ENCODE data around the gene ENGASE. TPM values are rescaled to one million over a fixed set of nuclear protein-coding genes. Genes with fewer than 3 reads are reported as not detected.

ENGASE gene
- total RNA-seq, 2 experiments from 2014 or later: 38.2 to 41.1 TPM

DNA sequence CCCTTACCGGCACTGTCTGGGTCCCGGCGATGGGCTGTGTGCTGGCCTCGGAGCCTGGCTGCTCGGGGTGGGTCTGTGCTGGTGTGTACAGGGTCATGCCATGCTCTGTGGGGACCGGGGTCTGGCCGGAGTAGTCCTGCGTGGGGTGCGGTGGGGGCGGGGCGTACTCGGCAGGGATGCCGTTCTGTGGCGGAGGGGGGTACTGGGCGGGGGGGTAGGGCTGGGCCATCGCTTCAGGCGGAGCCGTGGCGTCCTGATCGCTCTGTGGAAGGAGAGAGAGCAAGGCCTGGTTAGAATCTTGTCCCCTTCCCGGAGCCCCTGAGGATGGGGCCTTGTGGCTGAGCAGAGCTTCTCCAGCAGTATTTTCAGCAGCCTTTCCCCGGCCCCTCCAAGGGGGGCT lies 40.9 kb downstream of the ENGASE start:
- H3K27me3 Mint-ChIP-seq (ENCODE audit: low read depth): no peaks in the 10 kb centered on the region
- no peak overlapping the region for H3K27ac Mint-ChIP-seq
- CTCF ChIA-PET: no interaction called here
- no peak for DNase-seq
- no peaks in the 10 kb centered on the region for H3K9me3 Mint-ChIP-seq (ENCODE audit: insufficient read depth)
- H3K4me1 Mint-ChIP-seq (ENCODE audit: low read depth): no peaks in the 10 kb centered on the region
- no peaks in the 10 kb centered on the region for H3K36me3 Mint-ChIP-seq (ENCODE audit: low read depth)
- no peak overlapping the region for H3K4me3 Mint-ChIP-seq
- POLR2A ChIA-PET: no interaction called here
- no peak for ATAC-seq

DNA sequence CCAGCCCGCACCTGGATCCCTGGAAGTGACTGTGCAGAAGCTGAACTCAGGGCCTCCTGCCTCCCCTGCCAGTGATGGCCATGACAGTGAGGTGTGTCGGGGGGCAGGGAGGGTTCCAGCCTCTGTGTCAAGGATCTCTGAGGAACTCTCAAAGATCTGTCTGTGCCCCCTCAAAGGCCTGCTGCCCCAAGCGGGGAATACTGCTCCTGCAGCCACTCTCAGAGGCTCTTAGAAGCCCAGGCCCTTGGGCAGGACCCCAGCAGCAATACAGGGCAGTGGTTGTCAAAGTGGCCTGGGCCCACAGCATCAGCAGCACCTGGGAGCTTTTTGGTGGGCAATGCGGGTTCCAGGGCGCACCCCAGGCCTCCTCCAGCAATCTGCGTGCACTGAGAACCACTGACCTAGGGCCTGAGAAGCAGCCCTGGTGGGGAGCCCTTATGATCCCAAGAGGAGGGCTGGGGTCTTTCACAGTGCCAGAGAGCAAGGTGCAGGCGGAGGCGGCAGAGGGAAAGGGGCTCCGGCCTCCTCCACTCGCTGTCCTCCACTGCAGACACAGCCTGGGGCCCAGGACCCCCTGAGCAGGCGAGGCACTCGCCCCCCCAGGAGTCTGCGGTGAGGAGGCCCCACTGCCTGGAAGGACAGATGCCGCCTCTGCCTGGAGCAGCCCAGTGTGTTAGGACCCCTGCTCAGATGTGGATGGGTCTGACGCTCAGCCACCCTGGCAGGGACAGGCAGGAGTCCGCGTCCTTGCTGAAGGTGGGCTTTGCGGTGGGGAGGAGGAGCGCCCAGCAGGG lies 42.1 kb downstream of the ENGASE start:
- Mint-ChIP-seq H3K4me3 (no peak overlapping the region), H3K36me3 (ENCODE audit: low read depth) (no peaks in the 10 kb centered on the region), H3K9me3 (ENCODE audit: insufficient read depth) (no peaks in the 10 kb centered on the region), H3K4me1 (ENCODE audit: low read depth) (no peaks in the 10 kb centered on the region), H3K27me3 (ENCODE audit: low read depth) (no peaks in the 10 kb centered on the region), H3K27ac (no peak overlapping the region)
- no peak for DNase-seq
- ChIA-PET CTCF (no interaction called here), POLR2A (no interaction called here)
- no peak for ATAC-seq

DNA sequence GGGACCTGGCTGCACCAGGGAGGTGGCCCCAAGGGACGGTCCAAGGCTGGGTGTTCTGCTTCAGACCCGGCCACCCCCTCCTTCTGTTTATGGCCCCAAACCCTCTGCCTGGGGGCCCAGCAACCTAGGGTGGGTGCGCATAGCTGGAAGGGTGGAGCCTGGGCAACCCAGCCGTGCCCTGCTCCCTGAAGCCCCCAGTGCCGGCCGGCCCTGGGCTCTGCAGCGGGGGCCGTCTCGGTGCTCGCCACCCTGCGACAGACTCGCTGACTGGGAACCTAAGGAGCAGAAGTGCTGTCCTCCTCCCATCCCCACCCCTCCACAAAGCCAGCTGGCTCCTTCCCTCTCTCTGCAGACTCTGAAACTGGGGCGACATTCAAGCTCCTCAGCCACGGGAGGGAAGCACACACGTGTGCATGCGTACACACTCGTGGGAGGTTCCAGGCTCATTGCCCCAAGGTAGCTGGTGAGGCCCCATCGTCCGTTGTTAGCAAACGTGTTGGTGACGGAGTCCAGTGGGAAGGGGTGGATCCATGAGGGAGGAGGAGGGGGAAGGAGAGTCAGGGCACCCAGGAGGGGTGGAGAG lies 43.4 kb downstream of the ENGASE start:
- H3K27ac Mint-ChIP-seq: no peak overlapping the region
- no peaks in the 10 kb centered on the region for H3K4me1 Mint-ChIP-seq (ENCODE audit: low read depth)
- no peaks in the 10 kb centered on the region for H3K36me3 Mint-ChIP-seq (ENCODE audit: low read depth)
- H3K9me3 Mint-ChIP-seq (ENCODE audit: insufficient read depth): no peaks in the 10 kb centered on the region
- no peaks in the 10 kb centered on the region for H3K27me3 Mint-ChIP-seq (ENCODE audit: low read depth)
- CTCF ChIA-PET: no interaction called here
- DNase-seq (no peak), ATAC-seq (no peak)
- no peak overlapping the region for H3K4me3 Mint-ChIP-seq
- POLR2A ChIA-PET: no interaction called here

DNA sequence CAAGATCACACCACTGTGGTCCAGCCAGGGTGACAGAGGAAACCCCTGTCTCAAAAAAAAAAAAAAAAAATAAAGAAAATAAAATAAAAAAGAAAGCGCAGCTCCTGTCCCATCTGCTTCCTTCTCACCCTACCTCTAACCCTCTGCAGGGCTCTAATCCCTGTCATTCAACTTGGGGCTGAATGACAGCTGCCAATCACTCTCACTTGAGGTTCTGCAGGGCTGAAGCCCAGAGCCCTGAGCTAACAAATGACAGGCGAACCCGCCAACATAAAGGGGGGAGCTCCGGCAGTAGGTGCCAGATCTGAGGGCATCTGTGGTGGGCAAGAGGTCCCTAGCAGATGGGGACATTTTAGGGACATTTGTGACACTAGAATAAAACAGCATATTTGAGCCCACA lies 44.3 kb downstream of the ENGASE start:
- Mint-ChIP-seq H3K36me3 (ENCODE audit: low read depth) (no peaks in the 10 kb centered on the region), H3K4me1 (ENCODE audit: low read depth) (no peaks in the 10 kb centered on the region), H3K4me3 (no peak overlapping the region), H3K27me3 (ENCODE audit: low read depth) (no peaks in the 10 kb centered on the region), H3K27ac (no peak overlapping the region), H3K9me3 (ENCODE audit: insufficient read depth) (no peaks in the 10 kb centered on the region)
- CTCF ChIA-PET: no interaction called here
- ATAC-seq (no peak), DNase-seq (no peak)
- POLR2A ChIA-PET: no interaction called here

DNA sequence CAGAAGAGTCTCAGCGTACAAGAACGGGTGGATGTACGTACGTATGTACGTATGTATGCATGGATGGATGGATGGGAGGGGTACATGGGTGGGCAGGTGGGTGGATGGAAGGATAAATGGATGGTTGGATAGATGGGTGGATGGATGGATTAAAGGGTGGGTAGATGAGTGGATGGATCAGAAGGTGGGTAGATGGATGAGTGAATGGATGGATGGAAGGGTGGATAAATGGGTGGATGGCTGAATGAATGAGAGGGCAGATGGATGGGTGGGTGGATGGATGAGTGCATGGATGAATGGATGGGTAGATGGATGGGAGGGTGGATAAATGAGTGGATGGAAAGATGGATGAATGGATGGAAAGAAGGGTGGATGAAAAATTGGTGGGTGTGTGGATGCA lies 45.6 kb downstream of the ENGASE start:
- Mint-ChIP-seq H3K27me3 (ENCODE audit: low read depth) (no peaks in the 10 kb centered on the region), H3K4me3 (no peak overlapping the region), H3K27ac (no peak overlapping the region), H3K36me3 (ENCODE audit: low read depth) (no peaks in the 10 kb centered on the region), H3K4me1 (ENCODE audit: low read depth) (no peaks in the 10 kb centered on the region), H3K9me3 (ENCODE audit: insufficient read depth) (no peaks in the 10 kb centered on the region)
- no peak for DNase-seq
- ChIA-PET CTCF (no interaction called here), POLR2A (no interaction called here)
- ATAC-seq: no peak

DNA sequence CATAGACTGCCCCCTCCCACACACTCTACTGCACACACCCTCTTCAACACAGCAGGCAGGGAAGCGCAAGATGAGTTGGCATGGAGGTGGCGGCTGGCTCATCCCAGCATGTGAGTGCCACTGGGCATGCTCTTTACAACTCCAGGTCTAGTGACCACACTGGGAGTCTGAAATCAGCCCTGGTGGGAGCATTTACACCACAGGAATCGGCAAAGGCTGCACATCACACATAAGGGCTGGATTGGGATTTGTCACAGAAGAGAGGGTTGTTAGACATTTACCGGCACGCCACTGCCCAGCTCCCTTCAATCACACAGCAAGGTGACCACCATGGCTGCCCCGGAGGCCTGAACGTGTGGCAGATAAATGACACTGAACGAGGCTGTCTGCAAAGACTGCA lies 49.4 kb downstream of the ENGASE start:
- POLR2A ChIA-PET: no interaction called here
- H3K4me1 Mint-ChIP-seq (ENCODE audit: low read depth): no peaks in the 10 kb centered on the region
- DNase-seq (no peak), ATAC-seq (no peak)
- no peak overlapping the region for H3K27ac Mint-ChIP-seq
- H3K27me3 Mint-ChIP-seq (ENCODE audit: low read depth): no peaks in the 10 kb centered on the region
- no peaks in the 10 kb centered on the region for H3K9me3 Mint-ChIP-seq (ENCODE audit: insufficient read depth)
- CTCF ChIA-PET: no interaction called here
- no peaks in the 10 kb centered on the region for H3K36me3 Mint-ChIP-seq (ENCODE audit: low read depth)
- H3K4me3 Mint-ChIP-seq: no peak overlapping the region

DNA sequence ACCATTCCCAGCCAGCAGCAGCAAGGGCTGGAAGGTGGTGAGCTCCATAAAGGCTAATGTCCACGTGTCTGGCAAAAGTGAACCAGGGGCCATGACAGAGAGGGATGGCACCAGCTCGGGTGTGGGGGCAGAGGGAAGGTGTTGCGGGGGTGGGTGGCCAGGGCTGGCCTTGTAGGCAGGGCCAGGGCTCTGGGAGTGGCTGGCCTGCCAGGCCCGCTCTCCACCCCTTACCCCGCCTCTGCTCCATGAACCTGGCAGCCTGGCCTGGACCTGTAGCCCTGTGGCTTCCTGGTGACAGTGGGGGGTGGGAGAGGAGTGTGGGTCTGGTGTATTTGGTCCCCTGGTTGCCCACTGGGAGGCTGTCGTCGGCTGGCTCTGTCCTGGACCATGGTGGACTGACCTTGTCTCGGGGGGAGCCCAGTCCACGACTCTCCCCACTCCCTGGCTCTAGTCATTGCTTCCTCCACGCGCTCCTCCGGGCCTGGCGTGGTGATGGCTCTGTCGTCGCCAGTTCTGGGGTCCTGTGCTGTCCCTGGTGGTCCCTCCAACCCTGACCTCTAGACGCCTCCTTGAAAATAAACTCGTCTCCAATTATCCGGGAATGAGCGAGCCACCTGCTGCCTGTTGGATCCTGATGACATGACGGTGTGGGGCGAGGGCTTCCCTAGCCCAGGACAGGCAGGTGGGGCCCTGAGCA lies 50.0 kb downstream of the ENGASE start:
- CTCF ChIA-PET: no interaction called here
- no peaks in the 10 kb centered on the region for H3K27me3 Mint-ChIP-seq (ENCODE audit: low read depth)
- POLR2A ChIA-PET: no interaction called here
- no peaks in the 10 kb centered on the region for H3K4me1 Mint-ChIP-seq (ENCODE audit: low read depth)
- no peaks in the 10 kb centered on the region for H3K36me3 Mint-ChIP-seq (ENCODE audit: low read depth)
- no peak overlapping the region for H3K4me3 Mint-ChIP-seq
- H3K27ac Mint-ChIP-seq: no peak overlapping the region
- no peak for ATAC-seq
- no peak for DNase-seq
- H3K9me3 Mint-ChIP-seq (ENCODE audit: insufficient read depth): no peaks in the 10 kb centered on the region

DNA sequence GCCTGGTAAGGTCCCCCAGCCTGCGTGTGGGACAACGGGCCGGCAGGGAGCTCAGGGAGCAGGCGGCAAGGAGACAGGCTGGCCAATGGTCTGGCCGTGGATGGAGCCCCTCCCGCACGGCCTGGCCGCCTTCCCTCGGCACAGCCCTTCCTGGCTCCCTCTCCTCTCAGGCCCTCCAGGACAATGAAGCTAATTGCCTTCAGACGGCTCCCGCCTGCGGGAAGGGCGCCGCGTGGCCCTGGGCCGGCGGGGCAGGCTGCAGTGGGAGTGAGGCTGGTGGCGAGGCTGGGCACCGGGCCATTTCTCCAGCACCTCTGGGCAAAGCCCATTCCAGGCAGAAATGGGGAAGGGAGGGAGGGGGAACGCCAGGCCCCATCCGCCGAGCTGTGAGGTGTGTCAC lies 50.9 kb downstream of the ENGASE start:
- no peaks in the 10 kb centered on the region for H3K4me1 Mint-ChIP-seq (ENCODE audit: low read depth)
- DNase-seq: no peak
- no peak overlapping the region for H3K27ac Mint-ChIP-seq
- H3K27me3 Mint-ChIP-seq (ENCODE audit: low read depth): no peaks in the 10 kb centered on the region
- no peaks in the 10 kb centered on the region for H3K36me3 Mint-ChIP-seq (ENCODE audit: low read depth)
- no peaks in the 10 kb centered on the region for H3K9me3 Mint-ChIP-seq (ENCODE audit: insufficient read depth)
- CTCF ChIA-PET: no interaction called here
- no peak overlapping the region for H3K4me3 Mint-ChIP-seq
- POLR2A ChIA-PET: no interaction called here
- no peak for ATAC-seq

DNA sequence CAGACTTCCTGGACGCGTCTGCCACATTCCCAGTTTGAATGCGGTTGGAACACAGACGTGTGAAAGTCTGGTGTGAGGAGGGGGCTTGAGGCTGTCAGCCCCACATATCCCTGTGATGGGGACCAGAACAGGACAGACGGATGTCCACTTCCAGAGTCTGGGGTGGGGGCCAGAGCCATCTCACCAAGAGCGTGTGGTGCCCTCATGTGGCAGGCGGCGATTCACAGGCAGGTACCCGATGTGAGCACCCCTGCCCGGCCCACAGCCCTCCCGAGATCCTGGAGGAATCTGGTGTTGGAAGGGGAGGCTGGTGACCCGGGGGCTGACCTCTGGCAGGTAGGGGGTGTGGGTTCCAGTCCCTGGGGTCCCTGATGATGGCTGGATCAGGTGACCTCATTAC lies 51.5 kb downstream of the ENGASE start:
- no peak overlapping the region for H3K27ac Mint-ChIP-seq
- DNase-seq (no peak), ATAC-seq (no peak)
- no peaks in the 10 kb centered on the region for H3K4me1 Mint-ChIP-seq (ENCODE audit: low read depth)
- CTCF ChIA-PET: no interaction called here
- H3K4me3 Mint-ChIP-seq: no peak overlapping the region
- H3K27me3 Mint-ChIP-seq (ENCODE audit: low read depth): no peaks in the 10 kb centered on the region
- no peaks in the 10 kb centered on the region for H3K9me3 Mint-ChIP-seq (ENCODE audit: insufficient read depth)
- no peaks in the 10 kb centered on the region for H3K36me3 Mint-ChIP-seq (ENCODE audit: low read depth)
- POLR2A ChIA-PET: no interaction called here

DNA sequence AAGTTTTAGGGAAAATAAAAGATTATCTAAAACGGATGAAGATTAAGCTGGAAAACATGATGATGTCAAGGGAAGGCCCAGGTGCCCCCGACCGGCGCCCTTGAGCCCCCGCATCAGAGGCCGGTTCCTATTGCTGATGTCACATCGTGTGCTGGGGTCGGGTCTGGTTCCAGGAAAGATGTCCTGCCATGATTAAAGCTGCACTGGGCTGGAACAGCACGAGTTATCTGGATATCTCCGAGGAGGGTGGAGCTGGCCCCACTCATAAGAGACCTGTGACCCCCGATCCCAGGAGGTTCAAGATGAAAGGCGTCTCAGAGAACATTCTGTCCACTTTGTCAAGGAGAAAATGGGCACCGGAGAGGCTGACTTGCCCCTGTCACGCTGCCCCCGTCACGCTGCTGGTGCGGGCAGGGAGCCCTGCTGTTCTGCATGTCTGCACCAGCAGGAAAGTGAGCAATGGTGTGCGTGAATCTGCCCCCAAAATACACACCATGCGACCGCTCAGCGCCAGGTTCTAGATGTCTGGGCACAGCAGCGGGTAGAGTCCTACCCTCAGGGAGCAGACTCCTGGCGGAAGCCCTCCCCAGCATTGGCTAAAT lies 53.0 kb downstream of the ENGASE start:
- no peak for ATAC-seq
- H3K9me3 Mint-ChIP-seq (ENCODE audit: insufficient read depth): no peaks in the 10 kb centered on the region
- no peaks in the 10 kb centered on the region for H3K36me3 Mint-ChIP-seq (ENCODE audit: low read depth)
- no peaks in the 10 kb centered on the region for H3K27me3 Mint-ChIP-seq (ENCODE audit: low read depth)
- DNase-seq: no peak
- CTCF ChIA-PET: no interaction called here
- H3K4me3 Mint-ChIP-seq: no peak overlapping the region
- H3K27ac Mint-ChIP-seq: no peak overlapping the region
- H3K4me1 Mint-ChIP-seq (ENCODE audit: low read depth): no peaks in the 10 kb centered on the region
- POLR2A ChIA-PET: interaction anchor here (0.6 kb wide), 1 partner anchor 276 kb away, joined by 3 read pairs; no protein-coding TSS in a partner anchor

DNA sequence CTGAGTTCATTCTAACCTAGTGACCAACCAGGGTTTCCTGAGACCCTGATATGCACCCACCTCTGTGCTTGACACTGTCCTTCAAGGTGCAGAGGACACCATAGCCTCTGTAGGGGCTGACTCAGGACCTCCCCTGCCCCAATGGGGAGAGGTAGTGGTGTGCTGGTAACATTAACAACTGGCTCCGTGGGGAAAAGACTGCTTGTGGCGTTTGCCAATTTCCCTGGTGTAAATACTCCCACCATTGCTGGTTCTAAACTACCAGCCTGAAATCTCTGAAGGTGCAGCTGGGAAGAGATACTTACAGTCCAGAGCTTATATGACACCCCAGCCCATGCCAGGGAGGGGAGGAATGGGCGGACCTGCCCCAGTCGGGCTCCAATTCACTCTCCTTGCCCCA lies 54.9 kb downstream of the ENGASE start:
- ChIA-PET CTCF (no interaction called here), POLR2A (no interaction called here)
- H3K4me1 Mint-ChIP-seq (ENCODE audit: low read depth): no peaks in the 10 kb centered on the region
- H3K4me3 Mint-ChIP-seq: no peak overlapping the region
- H3K27ac Mint-ChIP-seq: no peak overlapping the region
- DNase-seq: no peak
- no peaks in the 10 kb centered on the region for H3K27me3 Mint-ChIP-seq (ENCODE audit: low read depth)
- H3K36me3 Mint-ChIP-seq (ENCODE audit: low read depth): no peaks in the 10 kb centered on the region
- no peaks in the 10 kb centered on the region for H3K9me3 Mint-ChIP-seq (ENCODE audit: insufficient read depth)
- ATAC-seq: no peak

DNA sequence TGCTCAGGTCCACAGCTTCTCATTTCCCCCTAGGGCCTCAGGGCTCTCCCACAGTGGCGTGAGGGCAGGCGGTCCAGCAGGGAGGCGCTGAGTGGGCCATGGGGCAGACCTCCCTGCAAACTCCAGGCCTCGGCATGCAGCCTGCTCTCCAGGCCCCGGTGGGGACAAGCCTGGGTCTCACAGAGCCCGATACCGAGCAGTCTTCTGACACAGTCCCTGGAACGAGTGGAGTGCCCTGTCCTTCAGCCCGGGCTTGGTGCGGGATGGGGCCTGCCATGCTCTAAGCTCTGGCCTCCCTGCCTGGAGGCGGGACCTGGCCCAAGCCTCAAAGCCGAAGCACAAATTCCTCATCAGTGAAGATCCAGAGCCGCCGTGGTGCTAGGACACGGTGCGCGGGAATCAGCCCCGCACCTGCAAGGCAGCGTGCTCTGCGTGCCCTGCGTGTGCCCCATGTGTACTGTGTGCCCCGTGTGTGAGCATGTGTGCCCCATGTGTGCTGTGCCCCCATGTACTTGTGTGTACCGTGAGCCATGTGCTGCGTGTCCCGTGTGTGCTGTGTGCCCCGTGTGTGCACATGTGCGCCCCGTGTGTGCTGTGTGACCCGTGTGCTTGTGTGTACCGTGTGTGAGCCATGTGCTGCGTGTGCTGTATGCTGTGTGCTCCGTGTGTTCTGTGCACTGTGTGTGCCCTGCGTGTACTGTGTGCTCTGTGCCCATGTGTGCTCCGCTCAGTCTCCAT lies 56.1 kb downstream of the ENGASE start:
- Mint-ChIP-seq H3K36me3 (ENCODE audit: low read depth) (no peaks in the 10 kb centered on the region), H3K4me1 (ENCODE audit: low read depth) (no peaks in the 10 kb centered on the region), H3K27ac (no peak overlapping the region), H3K9me3 (ENCODE audit: insufficient read depth) (no peaks in the 10 kb centered on the region), H3K27me3 (ENCODE audit: low read depth) (no peaks in the 10 kb centered on the region), H3K4me3 (no peak overlapping the region)
- DNase-seq (no peak), ATAC-seq (no peak)
- CTCF ChIA-PET: no interaction called here
- POLR2A ChIA-PET: no interaction called here

Data from activated CD8-positive, alpha-beta T cell treated with anti-CD3 and anti-CD28 coated beads, Interleukin-2, amount 10 ng/mL, durations not matched to agents 7 days and 5 days (primary cell).